ENCODE data around the gene ANKRD16.
A peak's percentile ranks its signal among the peaks of the same experiment; 100 is the strongest.
"Not testable (repeated sequence)": the region's sequence is repeated elsewhere in the genome, so short reads cannot be mapped to it uniquely, and the experiment has no call there.

The ANKRD16 gene

GRCh38 chr10:5902511-5903274 is 13.0 kb upstream of the ANKRD16 start:
- DNase-seq = no peak

- no peak for DNase-seq
Observed at GRCh38 chr10:5900247-5900646, 10.6 kb upstream of the ANKRD16 start.

GRCh38 chr10:5898163-5898562 is 8.5 kb upstream of the ANKRD16 start:
- no peak for DNase-seq

DNA sequence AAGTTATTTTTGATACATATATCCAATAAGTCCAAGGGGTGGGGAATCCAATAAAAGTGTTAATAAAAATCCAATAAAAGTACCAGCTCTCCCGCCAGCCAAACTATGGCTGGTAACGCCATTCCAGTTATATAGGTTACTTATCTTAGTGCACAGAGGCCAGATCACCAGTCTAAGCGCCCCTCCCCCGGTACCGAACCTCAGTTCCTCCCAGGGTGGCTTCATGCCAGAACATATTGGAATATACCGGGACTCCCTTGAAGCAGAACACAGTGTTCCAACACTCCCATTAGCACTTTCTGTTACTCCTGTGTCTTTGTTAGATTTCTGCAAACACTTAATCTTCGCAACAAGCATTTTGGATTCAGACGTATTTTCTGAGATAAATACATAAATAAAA is 7.8 kb upstream of the ANKRD16 start:
- DNase-seq = no peak

GRCh38 chr10:5897053-5897340 is 7.3 kb upstream of the ANKRD16 start:
- DNase-seq = no peak

DNA sequence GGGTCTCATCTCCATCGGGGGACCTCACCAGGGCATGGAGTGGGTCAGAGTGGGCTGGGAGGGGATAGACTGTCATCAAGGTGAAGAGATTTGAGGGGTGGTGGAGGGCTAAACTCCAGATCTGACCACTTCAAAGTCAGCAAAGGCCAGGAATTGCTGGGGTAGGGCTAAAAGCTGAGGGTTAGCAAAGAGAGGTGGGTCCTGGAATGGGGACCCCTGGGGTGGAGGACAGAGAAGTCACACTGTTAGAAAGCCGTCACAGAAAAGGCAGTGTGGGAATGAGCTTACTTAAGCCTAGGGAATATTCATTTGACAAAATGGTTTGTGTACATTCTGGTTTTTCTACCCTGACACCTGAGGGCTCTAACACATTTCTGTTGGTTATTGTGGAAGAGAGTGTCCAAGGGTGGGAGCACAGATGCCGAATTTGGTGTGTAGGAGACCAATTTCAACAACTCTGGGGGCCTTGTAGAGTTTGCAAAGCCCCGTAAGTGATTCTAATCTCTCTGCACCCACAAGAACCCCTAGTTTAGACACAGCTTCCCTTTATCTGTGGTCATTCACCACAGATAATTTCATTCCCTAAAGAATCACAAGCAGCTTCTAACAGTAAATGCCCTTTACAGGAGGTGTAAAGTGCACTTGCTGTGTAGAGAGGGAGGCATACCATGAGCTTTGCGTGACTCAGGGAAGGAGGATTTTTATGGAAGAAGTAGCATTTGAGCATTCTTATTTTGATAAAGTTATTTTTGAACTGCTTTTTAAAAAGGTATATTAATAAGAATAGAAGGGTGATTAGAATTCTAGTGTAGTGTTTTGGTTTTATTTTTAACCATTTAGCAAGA is 6.7 kb upstream of the ANKRD16 start:
- DNase-seq = no peak

- DNase-seq = no peak
Observed at GRCh38 chr10:5895804-5896203, 6.1 kb upstream of the ANKRD16 start.

GRCh38 chr10:5895365-5895764 is 5.7 kb upstream of the ANKRD16 start:
- no peak for DNase-seq

GRCh38 chr10:5894873-5895272 is 5.2 kb upstream of the ANKRD16 start:
- DNase-seq = no peak

GRCh38 chr10:5894403-5894802 is 4.7 kb upstream of the ANKRD16 start:
- DNase-seq = no peak

- no peak for DNase-seq
Observed at GRCh38 chr10:5893321-5893720, 3.6 kb upstream of the ANKRD16 start.

DNA sequence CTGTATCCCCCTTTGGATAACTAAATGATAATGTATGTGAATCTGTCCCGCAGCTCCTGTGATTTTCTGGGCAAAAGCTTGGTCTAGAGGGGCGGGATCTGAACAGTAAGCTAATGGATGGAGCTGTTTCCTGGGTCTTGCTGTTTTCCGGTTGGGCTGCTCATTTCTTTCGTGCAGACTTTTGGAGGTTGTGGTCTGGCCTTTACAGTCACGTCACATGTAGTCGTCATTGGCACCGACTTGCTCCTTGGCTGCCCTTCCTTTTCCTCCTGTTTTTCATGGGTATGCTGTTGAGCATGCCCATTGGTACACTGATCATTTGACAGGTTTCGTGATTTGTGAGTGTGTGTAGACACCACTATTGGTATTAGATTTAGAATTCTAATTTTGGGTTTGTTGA is 2.3 kb upstream of the ANKRD16 start:
- no peak for DNase-seq

GRCh38 chr10:5891009-5891408 is 1.3 kb upstream of the ANKRD16 start:
- DNase-seq = no peak

DNA sequence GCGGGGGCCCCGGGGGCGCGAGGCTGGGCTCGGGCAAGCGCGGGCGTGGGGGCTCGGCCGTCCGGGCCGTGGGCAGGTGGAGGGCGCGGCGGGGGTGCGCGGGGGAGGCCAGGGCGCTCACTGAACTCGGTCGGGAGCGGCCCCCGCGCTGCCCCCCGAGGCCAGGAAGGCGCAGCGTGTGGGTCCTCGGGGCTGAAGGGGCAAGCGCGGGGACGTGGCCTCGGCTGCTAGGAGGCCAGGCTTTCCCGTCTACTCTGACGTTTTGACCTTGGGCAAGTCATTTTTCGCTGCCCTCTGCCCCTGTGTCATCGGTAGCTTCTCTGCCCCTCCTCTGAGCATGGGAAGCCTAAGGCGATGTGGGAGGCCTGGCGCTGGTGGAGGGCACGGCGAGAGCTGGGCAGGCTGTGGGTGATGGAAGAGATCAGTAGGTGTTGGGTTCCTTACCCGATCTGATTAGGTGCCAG is 791 bp upstream of the ANKRD16 start:
- DNase-seq = peak; percentile 13

DNA sequence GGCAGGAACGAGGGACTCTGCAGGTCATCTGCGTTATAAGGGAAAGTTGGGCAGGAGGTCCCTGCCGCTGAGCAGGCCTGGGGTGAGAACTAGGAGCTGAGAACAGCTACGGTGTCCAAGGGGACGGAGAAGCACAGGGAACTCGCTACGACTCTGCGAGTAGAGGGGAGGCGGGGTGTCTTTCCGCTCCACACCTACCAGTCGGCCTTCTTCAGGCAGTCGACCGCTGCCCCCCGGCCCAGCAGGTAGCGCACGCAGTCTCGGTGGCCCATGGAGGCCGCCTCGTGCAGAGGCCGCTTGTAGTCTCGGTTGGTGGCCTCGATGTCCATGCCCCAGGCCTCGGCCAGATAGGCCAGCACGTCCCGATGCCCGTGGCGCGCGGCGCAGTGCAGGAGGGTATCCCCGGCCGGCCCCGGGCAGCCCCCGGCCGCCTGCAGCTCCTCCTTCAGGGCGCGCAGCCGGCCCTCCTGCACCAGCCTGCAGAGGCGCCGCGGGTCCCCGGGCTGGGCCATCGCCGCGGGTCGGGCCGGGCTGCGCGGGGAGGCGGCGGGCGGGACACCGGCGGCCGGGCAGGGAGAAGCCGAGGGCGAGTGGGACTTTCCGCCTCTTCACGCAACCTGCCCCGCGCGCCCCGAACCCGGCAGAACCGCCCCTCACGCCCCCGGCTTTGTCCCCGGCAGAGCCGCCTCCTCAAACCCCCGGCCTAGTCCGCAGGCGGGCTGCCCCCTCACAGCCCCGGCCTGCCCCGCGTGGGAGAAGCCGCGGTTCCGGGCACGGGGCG is 660 bp downstream of the ANKRD16 start:
- peak; percentile 26 for DNase-seq

DNA sequence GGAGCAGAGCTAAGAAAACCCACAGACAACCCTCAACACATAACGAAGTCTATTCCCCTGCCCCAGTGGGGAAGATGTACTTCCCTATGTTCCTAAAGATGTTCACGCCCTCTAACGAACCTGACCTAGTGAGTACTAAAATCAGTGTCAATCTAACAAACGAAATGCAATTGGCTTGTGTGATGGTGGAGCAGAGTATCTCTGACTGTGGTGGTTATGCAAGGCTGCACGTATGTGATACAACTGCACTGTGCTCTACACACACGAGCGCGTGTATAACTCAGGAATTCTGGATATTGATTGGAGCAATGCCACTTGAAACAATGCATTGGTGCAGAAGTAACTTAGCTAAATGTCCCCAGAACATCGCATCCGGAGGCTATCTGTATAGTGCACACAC is 1.3 kb downstream of the ANKRD16 start:
- DNase-seq = no peak

GRCh38 chr10:5887641-5888040 is 2.1 kb downstream of the ANKRD16 start:
- no peak for DNase-seq

GRCh38 chr10:5887029-5887428 is 2.7 kb downstream of the ANKRD16 start:
- no peak for DNase-seq

GRCh38 chr10:5885619-5886018 is 4.1 kb downstream of the ANKRD16 start:
- no peak for DNase-seq

DNA sequence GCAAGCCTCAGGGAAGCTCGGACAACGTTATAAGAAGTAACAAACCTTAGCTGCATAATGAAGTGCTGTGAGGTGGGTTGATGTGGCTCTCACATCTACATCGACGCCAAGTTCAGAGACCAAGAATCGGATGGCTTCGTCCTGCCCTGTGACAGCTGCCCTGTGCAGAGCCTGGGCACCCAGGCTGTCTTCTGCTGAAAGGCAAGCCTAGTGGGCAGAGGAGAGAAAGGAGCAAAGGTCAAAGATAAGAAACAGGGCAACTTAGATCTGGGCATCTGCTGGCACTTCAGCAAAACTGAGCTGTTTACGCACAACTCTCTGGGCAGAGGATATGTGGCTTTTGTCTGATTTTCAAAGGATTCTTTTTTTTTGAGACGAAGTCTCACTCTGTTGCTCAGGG is 6.7 kb downstream of the ANKRD16 start:
- DNase-seq = no peak

DNA sequence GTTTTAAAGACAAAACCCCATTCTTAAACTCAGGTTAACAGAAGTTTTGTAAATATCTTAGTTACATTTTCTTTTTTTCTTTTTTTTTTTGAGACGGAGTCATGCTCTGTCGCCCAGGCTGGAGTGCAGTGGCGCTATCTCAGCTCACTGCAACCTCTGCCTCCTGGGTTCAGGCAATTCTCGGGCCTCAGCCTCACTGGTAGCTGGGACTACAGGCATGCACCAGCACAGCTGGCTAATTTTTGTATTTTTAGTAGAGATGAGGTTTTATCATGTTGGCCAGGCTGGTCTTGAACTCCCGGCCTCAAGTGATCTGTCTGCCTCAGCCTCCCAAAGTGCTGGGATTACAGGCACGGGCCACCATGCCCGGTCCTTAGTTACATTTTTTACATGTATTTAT is 12.7 kb downstream of the ANKRD16 start:
- not testable (repeated sequence) for DNase-seq

GRCh38 chr10:5876181-5876768 is 13.4 kb downstream of the ANKRD16 start:
- no peak for DNase-seq

GRCh38 chr10:5873515-5873995 is 16.1 kb downstream of the ANKRD16 start:
- peak; percentile 48 for DNase-seq
